ENCODE data around the gene RFNG.

DNA sequence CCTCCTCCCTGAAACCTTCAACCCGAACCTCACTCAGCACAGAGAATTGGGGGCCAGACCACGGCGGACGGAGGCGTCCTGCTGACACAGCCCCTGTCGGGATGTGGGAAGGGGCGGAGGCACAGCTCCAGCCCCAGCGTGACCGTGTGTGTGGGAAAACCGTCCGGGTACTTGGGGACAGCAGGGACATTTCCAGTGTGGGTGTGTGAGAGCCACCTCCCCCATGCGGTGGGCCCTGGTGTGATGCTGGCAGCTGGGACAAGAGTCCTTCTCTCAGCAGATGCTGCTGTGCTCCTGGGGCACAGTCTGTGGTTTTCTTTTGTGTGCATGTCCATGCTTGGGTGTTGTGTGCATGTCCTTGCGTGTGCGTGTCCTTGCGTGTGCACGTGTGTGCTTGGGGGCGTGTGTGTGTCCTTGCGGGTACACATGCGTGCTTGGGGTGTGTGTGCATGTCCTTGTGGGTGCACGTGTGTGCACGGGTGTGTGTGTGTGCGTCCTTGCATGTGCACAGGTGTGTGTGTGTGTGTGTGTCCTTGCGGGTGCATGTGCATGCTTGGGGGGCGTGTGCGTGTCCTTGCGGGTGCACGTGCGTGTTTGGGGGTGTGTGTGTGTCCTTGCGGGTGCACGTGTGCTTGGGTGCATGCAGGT, 45.8 kb downstream of the RFNG start:
- TF ChIP-seq, protein P1, sequence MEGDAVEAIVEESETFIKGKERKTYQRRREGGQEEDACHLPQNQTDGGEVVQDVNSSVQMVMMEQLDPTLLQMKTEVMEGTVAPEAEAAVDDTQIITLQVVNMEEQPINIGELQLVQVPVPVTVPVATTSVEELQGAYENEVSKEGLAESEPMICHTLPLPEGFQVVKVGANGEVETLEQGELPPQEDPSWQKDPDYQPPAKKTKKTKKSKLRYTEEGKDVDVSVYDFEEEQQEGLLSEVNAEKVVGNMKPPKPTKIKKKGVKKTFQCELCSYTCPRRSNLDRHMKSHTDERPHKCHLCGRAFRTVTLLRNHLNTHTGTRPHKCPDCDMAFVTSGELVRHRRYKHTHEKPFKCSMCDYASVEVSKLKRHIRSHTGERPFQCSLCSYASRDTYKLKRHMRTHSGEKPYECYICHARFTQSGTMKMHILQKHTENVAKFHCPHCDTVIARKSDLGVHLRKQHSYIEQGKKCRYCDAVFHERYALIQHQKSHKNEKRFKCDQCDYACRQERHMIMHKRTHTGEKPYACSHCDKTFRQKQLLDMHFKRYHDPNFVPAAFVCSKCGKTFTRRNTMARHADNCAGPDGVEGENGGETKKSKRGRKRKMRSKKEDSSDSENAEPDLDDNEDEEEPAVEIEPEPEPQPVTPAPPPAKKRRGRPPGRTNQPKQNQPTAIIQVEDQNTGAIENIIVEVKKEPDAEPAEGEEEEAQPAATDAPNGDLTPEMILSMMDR (IDR thresholded peaks at IDR 0.05; ENCODE audit: low read depth, low read length, poor library complexity, severe bottlenecking) = no peak
- TF ChIP-seq EZH2phosphoT487 (IDR thresholded peaks at IDR 0.05; ENCODE audit: borderline replicate concordance, low read length) = no peak
